ENCODE data around the gene GPR137.

GRCh38 chr11:64296830-64297698 is 11.4 kb downstream of the GPR137 start:
- TF ChIP-seq CTCF (IDR thresholded peaks at IDR 0.05) (no peak), ZNF232 (CRISPR knock-in tag; IDR thresholded peaks at IDR 0.05) (no peak), FOXP4 (CRISPR knock-in tag; IDR thresholded peaks at IDR 0.05) (no peak), FOXJ3 (CRISPR knock-in tag; IDR thresholded peaks at IDR 0.05; ENCODE audit: borderline replicate concordance) (no peak), CREB1 (CRISPR knock-in tag; IDR thresholded peaks at IDR 0.05) (no peak), JUN (CRISPR knock-in tag; IDR thresholded peaks at IDR 0.05) (no peak), ATF6 (CRISPR knock-in tag; IDR thresholded peaks at IDR 0.05) (no peak), PRDM15 (CRISPR knock-in tag; IDR thresholded peaks at IDR 0.05) (no peak), SP1 (CRISPR knock-in tag; conservative IDR thresholded peaks at IDR 0.05) (no peak), USF2 (CRISPR knock-in tag; IDR thresholded peaks at IDR 0.05) (no peak), GRHL2 (CRISPR knock-in tag; IDR thresholded peaks at IDR 0.05; ENCODE audit: insufficient replicate concordance, severe bottlenecking) (no peak), CDX4 (CRISPR knock-in tag; IDR thresholded peaks at IDR 0.05; ENCODE audit: borderline replicate concordance) (no peak), ATF2 (CRISPR knock-in tag; IDR thresholded peaks at IDR 0.05; ENCODE audit: borderline replicate concordance, low read depth) (no peak)
